GM21528 (cell line): ENCODE data around the gene ASXL2.

ENCODE experiments used
- ATAC-seq: cut with Tn5 transposase; IDR thresholded peaks from one replicate; pipeline ENCODE4 v1.9.1; 2021; ENCODE audit warnings: mild to moderate bottlenecking, moderate library complexity; ENCODE audit not compliant: unreplicated experiment, low FRiP score

The ASXL2 gene

GRCh38 chr2:25808006-25808383, 70.3 kb downstream of the ASXL2 start:
- no peak for ATAC-seq

GRCh38 chr2:25806941-25807340, 71.3 kb downstream of the ASXL2 start:
- no peak for ATAC-seq

GRCh38 chr2:25805987-25806386, 72.3 kb downstream of the ASXL2 start:
- no peak for ATAC-seq

- ATAC-seq: no peak
These were observed 73.9 kb downstream of the ASXL2 start for GRCh38 chr2:25804338-25804737.

GRCh38 chr2:25799301-25799700, 79.0 kb downstream of the ASXL2 start:
- no peak for ATAC-seq

- no peak for ATAC-seq
These were observed 80.4 kb downstream of the ASXL2 start for GRCh38 chr2:25797620-25798488.

- ATAC-seq: peak; percentile 52
These were observed 83.6 kb downstream of the ASXL2 start for GRCh38 chr2:25794544-25795276.

GRCh38 chr2:25790074-25790790, 88.1 kb downstream of the ASXL2 start:
- ATAC-seq: no peak

- ATAC-seq: no peak
These were observed 89.8 kb downstream of the ASXL2 start for GRCh38 chr2:25788457-25788856.

- ATAC-seq: no peak
These were observed 91.3 kb downstream of the ASXL2 start for GRCh38 chr2:25787020-25787419.

GRCh38 chr2:25784404-25784803, 93.9 kb downstream of the ASXL2 start:
- no peak for ATAC-seq

GRCh38 chr2:25777077-25777476, 101.2 kb downstream of the ASXL2 start:
- no peak for ATAC-seq

GRCh38 chr2:25772078-25772477, 106.2 kb downstream of the ASXL2 start:
- ATAC-seq: no peak

GRCh38 chr2:25763575-25763974, 114.7 kb downstream of the ASXL2 start:
- no peak for ATAC-seq

- ATAC-seq: no peak
These were observed 118.0 kb downstream of the ASXL2 start for GRCh38 chr2:25760297-25760696.

- ATAC-seq: no peak
These were observed 119.9 kb downstream of the ASXL2 start for GRCh38 chr2:25758348-25758747.

GRCh38 chr2:25757906-25758305, 120.4 kb downstream of the ASXL2 start:
- no peak for ATAC-seq

- no peak for ATAC-seq
These were observed 121.8 kb downstream of the ASXL2 start for GRCh38 chr2:25756536-25756935.

- ATAC-seq: no peak
These were observed 128.6 kb downstream of the ASXL2 start for GRCh38 chr2:25749676-25750075.

- no peak for ATAC-seq
These were observed 134.2 kb downstream of the ASXL2 start for GRCh38 chr2:25744055-25744454.

GRCh38 chr2:25743132-25743830, 135.0 kb downstream of the ASXL2 start:
- ATAC-seq: no peak
